Middle frontal gyrus (tissue), 1 donor: Measurements from ENCODE around the gene ASB1.

Experiments
- DNase-seq: peaks from one replicate; pipeline ENCODE4 v3.0.0-alpha.2; 2015; ENCODE audit warnings: low spot score; ENCODE audit errors: extremely low spot score

Gene ASB1

DNA sequence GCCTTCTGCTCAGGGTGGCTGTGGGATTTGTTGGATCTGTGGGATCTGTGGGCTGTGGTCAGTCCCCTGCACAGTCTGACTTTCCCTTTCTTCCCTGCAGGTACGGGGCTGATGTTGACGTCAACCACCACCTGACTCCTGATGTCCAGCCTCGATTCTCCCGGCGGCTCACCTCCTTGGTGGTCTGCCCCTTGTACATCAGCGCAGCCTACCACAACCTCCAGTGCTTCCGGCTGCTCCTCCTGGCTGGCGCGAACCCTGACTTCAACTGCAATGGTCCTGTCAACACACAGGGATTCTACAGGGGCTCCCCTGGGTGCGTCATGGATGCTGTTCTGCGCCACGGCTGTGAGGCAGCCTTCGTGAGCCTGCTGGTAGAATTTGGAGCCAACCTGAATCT lies 17.5 kb downstream of the ASB1 start:
- no peak for DNase-seq

DNA sequence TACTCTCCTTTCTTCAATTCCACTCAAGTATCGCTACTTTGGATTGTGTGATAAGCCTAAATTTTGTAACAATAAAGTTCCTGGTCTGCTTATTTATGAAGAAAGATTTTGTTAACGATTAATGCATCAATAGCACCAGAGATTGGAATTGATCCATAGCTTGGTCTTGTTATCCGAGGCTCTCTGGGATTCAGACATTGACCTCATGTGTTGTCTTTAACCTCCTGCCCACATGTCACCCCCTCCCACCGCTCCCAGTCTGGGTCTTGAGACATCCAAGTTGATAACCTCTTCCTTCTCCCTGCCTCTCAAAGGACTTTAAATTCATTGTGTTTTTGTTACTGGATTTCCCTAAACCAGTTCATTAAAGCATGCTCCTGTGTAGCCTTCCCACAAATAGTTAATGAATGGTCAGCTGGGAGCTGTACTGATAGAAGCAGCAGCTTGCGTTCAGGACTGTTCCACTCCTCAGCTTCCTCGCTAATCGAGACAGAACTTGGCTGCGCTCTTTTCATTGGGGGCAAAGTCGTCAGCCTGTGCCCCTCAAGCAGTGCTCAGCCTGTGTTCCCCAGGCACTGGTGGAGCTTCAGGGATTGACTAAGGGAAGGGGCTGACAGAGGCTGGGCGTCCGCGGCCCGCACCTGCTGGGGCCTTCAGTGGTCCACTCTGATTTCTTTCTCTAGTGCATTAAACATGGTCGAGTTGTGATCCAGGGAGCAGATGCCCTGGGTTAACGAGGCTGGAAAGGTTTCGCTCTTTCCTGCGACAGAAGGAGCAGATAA lies 18.9 kb downstream of the ASB1 start:
- DNase-seq, result no peak

DNA sequence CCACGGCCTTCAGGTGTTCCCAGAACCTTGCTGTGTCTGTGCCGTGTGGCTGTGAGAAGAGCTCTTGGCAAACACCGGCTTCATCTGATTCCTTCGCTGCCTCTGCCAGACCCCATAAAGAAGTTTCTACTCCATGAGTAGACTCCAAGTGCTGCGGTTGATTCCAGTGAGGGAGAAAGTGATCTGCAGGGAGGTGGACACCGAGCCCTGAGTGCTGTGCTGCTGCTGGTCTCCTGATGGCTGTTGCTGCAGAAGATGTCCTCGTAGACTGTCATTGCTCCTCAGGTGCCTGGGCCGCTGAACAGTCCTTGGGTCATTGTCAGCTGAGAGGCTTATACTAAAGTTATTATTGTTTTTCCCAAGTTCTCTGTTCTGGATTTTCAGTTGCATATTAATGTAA lies 19.6 kb downstream of the ASB1 start:
- no peak for DNase-seq

GRCh38 chr2:238448031-238448955 lies 21.6 kb downstream of the ASB1 start:
- DNase-seq, result no peak

GRCh38 chr2:238449241-238449640 lies 22.5 kb downstream of the ASB1 start:
- DNase-seq, result no peak

- DNase-seq, result no peak
Observed at GRCh38 chr2:238449909-238450417, 23.2 kb downstream of the ASB1 start.

DNA sequence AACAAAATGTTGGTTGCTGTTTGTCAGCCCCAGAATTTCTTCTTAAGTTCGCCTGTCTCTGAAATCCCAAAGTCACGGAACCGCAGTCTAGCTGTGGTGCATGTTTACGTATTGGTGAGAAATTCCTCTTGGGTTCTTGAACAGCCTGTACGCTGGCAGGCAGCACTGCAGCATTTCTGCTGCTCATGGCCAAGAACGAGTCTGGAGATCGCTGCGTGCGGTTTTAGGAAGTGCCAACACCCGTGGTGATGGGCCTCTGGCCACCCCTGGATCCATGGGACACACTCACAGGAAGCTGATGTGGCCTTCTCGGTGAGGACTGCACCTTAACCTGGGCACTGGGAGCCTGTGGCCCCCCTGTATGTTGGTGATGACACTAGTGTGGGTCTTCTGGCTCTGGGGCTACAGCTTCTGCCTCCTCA lies 23.7 kb downstream of the ASB1 start:
- DNase-seq, result no peak

DNA sequence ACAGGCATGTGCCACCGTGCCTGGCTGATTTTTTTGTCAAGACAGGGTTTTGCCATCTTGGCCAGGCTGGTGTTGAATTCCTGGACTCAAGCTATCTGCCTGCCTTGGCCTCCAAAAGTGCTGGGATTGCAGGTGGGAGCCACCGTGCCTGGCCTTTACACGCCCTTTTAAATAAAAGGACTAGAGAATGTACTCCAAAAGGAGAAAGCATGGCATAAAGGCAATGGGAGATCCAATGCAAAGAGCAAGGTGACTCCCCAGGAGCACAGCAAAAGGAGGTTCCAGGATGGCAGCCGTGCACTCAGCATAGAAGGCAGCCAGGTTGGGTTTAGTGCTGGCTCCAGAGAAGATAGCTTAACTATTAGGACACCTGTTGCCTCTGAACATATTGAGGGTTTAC lies 27.1 kb downstream of the ASB1 start:
- DNase-seq, result no peak

DNA sequence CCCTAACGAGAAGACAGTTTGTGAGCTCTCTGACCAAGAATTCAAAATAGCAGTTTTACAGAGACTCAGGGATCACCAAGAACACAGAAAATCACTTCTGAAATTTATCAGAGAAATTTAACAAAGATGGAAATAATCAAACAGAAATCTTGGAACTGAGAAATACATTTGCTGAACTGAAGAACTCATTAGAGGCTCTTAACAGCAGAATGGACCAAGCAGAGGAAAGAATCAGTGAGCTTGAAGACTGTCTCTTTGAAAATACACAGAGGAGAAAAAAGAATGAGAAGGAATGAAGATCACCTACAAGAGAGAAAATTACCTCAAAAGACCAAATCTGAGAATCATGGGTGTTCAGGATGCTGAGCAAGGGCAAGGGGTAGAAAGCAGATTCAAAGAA lies 29.7 kb downstream of the ASB1 start:
- no peak for DNase-seq

DNA sequence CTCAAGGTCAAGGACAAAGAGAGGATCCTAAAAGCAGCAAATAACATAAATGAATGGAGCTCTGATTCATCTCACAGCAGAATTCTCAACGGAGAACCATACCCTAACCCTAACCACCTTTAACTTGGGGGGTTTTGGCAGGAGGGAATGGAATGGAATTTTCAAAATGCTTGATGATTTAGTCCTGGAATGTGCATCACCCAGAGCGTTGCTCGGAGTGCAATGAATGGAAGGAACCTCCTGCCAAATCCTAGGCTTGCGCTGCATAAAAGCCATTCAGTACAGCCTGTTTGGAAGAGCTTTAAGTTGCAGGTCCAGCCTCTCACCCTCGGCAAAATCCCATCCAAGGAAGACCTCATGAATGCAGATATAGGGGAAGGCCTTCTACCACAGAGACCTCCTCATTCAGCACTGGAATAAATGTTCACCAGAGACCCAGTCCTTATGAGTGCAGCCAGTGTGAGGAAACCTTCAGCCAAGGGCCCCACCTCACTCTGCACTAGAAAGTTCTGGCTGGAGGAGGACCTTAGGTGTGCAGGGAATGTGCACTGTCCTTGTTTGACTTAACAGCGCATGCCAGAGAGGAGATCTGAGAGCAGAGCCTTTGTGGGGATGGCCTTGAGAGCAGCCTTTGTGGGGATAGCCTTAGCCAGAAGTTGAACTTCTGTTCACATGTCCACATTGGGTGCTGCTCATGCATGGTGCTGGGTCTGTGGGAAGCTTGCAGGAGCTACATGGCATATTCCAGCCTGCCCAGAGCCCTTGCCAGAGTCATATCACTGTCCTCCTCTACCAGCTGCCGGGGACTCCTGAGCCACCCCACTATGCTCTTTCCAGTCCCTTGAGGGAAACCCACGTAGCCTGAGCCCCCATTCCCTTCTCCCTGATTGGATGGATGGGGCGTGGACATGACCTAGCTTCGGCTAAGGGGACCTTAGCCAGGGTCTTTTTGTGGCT lies 30.5 kb downstream of the ASB1 start:
- no peak for DNase-seq

DNA sequence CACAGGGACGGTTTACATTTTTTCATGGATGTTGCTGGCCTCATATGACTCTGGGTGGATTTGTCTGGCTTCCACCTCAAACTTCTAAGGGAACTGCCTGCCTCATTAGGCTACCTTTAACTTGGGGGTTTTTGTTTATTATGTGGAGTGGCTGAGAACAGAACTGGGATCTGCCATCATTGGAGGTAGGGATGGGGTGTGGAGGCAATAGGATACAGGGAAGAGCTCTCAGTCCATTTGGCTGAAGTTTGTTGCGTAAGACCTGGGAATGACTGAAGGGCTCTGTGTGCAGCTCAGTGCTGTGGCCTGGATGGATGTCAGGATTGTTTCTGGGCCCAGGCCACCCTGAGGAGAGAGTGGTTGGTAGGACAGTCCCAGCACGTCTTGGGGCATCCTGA lies 31.2 kb downstream of the ASB1 start:
- DNase-seq, result no peak

- no peak for DNase-seq
Observed at GRCh38 chr2:238458651-238459050, 31.9 kb downstream of the ASB1 start.

DNA sequence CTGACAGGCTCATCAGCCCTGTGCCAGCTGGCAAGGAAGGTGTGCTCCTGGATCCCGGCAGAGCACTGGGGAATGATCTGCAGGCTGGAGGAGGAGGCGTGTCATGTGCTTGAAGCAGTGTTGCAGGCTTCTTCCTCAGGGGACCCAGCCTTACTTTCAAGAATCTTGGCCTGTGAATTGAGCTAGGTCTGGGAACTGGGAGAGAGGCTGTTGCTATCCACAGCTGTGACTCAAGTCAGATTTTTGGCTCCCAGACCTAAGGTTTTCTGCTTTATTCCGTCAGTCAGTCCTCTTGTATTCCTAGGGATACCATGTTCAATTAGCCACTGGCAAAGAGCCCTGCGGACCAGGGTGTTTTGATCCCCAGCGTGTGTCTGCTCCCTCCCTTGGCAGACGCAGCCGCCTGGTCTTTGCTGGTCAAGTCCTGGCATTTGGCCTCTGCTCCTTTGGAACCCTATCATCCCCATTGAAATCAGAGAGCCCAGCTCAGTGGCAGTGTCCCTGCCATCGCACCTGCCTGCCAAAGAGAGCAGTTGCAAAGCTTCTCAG lies 32.4 kb downstream of the ASB1 start:
- DNase-seq, result no peak

DNA sequence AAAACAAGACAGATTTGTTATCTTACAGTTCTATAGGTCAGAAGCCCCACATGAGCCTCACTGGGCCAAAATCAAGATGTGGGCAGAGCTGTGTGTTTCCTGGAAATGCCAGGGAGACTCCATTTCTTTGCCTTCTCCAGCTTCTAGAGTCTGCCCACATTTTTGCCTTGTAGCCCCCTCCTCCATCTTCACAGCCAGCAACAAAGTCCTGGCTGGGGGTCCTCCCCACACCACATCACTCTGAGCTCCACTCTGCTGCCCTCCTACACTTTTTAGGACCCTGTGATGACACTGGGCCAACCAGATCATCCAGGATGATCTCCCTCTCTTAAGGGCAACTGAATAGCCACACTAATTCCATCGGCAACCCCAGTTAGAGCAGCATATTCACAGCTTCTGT lies 34.3 kb downstream of the ASB1 start:
- no peak for DNase-seq

- DNase-seq, result no peak
Observed at GRCh38 chr2:238461491-238461890, 34.8 kb downstream of the ASB1 start.

GRCh38 chr2:238461916-238462315 lies 35.2 kb downstream of the ASB1 start:
- no peak for DNase-seq

DNA sequence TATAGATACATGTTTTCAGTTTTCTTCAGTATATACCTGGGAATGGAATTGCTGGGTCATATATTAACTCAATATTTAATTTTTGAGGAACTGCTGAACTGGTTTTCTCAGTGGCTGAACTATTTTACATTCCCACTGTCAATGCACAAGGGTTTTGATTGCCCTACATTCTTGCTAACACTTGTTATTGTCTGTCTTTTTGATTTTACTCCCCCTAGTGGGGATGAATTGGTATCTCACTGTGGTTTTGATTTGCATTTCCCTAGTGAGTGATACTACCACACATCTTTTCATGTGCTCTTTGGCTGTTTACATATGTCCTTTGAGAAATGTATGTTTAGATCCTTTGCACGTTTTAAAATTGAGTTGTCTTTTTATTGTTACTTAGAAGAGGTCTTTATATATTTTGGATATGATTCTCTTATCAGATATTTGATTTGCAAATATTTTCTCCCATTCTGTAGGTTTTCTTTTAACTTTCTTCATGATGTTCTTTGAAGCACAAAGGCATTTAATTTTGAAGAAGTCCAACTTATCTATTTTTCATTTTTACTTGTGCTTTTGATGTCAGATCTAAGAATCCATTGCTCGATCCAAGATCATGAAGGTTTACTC lies 36.2 kb downstream of the ASB1 start:
- DNase-seq, result no peak

- no peak for DNase-seq
Observed at GRCh38 chr2:238464389-238464788, 37.7 kb downstream of the ASB1 start.

DNA sequence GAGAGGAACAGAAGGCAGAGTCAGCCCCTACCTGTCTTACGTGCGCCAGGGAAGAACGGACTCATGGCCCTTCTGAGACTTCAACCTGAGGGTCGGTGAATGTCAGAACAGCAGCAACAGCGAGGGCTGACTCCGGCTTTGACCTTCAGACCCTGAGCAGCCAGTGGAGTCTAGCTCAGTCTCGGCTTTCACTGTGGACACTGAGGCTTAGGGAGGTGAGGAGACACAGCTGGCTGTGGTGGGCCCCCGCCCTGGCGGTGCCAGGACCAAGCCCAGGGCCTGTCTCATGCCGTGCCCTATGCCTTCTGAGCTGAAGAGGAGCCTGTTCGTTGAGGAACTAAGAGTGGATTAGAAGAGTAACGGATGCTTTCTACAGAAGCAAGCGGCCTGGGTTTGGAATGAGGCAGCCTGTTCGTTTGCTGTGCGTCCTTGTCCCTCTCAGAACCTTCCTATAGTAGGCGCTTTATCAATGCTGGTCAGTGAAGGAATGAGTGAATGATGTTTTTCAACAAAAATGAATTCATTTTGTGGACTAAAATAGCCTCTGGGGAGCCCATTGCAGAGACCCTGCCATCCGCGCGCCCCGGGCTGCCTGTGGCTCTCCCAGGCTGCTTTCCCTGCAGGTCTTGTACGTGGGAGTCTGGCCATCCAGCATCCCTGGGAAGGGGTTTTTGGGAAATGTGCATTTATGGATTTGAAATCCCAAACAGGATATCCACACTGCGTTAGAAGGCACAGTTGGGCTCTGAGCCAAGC lies 38.9 kb downstream of the ASB1 start:
- no peak for DNase-seq
